GM18505 (cell line): ENCODE data around the gene ANKDD1A.

Experiments used
- ATAC-seq: cut with Tn5 transposase; IDR thresholded peaks from one replicate; pipeline ENCODE4 v1.9.1; 2021; ENCODE audit not compliant: unreplicated experiment
- POLR2A ChIP-seq: IDR thresholded peaks from 4 replicates; pipeline ENCODE4 v1.6.1; 2011; ENCODE audit warnings: borderline replicate concordance; ENCODE audit not compliant: insufficient read depth, insufficient read length; ENCODE audit errors: extremely low read depth

The ANKDD1A gene

DNA sequence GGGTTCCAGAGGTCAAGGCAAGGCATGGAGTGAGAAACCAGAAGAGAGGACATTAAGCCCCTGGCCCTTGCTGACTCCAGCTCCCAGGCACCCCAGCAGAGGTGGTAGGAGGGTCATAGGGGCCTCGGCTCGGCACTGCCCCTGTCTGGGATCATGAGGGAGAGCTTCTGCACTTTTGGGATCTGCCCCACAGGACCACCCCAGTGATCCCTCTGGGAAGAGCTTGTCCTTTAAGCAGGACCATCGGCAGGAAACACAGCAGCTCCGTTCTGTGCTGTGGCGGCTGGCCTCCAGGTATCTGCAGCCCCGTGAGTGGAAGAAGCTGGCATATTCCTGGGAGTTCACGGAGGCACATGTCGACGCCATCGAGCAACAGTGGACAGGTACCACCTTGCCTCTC is 35.5 kb downstream of the ANKDD1A start:
- ATAC-seq, result no peak
- no peak for TF ChIP-seq POLR2A

DNA sequence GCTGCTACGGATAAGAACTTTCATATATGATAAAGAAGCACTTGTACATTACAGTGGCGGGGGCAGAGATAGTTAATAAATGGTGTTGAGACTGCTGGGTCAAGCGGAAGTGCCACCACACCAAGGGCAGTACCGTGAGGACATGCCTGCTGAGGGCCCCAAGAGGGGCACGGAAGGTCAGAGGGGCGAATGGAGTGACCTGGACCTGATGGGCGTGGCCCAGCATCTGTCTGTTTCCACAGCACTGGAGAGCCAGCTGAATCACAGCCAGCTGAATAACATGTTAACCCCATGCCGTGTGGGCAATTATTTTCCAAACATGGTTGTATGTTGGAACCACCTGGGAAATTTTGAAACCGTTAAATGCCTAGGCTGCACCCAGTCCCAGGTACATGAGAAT is 37.2 kb downstream of the ANKDD1A start:
- ATAC-seq, result no peak
- no peak for TF ChIP-seq POLR2A

DNA sequence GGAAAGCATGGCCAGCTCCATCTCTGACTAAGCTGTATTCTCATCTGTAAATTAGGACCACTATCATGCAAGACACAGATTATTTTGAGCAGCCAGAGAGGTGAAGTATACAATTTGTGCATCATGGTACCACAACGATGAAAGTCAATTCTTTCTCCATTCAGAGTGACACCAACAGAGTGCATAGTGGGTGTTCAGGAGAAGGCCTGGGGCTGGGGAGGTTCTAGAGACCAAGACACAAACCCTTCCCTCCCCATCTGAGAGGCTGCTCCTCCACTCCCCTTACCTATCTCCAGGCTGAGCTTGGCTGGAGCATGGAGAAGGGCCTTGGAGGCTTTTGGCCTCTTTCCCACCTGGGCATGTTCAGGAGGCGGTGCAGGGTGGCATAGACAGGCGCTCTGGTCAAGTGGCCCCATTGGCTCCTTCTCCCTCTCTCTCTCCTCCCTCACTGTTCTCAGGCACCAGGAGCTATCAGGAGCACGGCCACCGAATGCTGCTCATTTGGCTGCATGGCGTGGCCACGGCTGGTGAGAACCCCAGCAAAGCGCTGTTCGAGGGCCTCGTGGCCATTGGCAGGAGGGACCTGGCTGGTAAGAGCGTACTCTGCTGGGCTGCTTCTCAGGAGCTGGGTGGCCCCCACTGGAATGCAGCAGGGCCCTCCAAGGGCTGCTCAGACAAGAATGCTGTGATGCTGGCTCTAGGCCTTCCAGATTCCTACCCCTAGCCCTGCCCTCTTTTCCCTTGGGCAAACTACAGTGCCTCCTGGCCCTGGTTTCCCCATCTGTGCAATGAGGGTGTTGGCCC is 37.9 kb downstream of the ANKDD1A start:
- no peak for TF ChIP-seq POLR2A
- ATAC-seq, result no peak

DNA sequence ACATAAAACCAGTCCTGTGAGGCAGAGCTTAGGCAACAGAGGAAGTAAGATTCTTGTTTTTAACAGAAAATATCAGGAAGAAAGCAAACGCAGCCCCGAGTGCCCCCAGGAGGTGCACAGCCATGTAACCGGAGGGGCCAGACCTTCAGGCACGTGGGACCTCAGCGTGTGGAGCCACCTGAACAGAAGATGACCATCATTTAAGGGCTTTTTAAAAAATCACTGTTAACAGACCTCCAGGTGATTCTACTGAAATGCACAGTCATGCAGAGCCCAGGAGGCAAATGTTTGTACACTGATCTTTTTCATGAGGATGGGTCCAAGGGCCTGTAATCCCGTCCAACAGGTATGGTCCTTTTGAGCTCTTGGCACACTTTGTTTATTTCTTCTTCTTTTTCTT is 39.2 kb downstream of the ANKDD1A start:
- TF ChIP-seq POLR2A, result no peak
- no peak for ATAC-seq

DNA sequence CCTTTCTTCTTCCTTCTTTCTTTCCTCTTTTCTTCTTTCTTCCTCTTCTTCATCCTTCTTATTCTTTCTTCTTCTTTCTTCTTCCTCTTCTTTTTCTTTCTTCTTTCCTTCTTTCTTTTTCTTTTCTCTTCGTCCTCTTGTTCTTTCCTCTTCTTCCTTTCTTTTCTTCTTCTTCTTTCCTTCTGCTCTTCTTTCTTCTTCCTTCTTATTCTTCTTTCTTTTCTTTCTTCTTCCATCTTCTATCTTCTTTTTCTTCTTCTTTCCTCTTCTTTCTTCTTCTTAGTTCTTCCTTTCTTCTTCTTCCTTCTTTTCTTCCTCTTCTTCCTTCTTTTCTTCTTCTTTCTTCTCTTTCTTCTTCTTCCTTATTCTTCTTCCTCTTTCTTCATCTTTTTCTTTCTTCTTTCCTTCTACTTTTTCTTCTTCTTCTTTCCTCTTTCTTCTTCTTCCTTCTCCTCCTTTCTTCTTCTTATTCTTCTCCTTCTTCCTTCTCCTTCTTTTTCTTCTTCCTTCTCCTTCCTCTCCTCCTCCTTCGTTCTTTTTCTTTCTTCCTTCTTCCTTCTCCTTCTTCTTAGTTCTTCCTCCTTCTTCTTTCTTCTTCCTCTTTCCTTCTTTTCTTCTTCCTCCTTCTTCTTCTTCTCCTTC is 40.2 kb downstream of the ANKDD1A start:
- ATAC-seq, result no peak
- TF ChIP-seq POLR2A, result no peak

DNA sequence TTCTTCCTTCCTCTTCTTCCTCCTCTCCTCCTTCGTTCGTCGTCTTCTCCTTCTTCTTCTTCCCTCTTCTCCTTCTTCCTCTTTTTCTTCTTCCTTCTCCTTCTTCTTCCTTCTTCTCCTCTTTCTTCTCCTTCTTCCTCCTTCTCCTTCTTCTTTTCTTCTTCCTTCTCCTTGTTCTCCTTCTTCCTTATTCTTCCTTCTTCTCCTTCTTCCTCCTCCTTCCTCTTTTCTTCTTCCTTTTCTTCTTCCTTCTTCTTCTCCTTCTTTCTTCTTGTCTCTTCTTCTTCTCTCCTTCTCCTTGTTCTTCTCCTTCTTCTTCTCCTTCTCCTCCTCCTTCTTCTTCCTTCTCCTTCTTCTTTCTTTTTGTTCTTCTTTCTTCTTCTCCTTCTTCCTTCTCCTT is 42.7 kb downstream of the ANKDD1A start:
- no peak for TF ChIP-seq POLR2A
- no peak for ATAC-seq

DNA sequence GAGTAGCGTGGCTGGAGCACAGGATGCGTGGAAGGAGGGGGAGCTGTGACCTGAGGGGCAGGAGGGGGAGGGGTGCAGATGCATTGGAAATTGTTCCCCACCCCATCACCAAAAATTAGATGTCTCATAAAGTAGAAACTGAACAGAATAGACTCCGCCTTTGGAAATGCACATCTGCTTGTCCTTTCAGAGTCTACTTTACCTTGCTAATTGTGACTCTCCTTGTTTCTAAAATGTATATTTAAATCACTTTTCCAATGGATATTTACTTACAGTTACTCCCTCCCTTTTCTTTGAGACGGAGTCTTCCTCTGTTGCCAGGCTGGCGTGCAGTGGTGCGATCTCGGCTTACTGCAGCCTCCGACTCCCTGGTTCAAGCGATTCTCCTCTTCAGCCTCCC is 47.4 kb downstream of the ANKDD1A start:
- TF ChIP-seq POLR2A, result no peak
- ATAC-seq, result no peak

DNA sequence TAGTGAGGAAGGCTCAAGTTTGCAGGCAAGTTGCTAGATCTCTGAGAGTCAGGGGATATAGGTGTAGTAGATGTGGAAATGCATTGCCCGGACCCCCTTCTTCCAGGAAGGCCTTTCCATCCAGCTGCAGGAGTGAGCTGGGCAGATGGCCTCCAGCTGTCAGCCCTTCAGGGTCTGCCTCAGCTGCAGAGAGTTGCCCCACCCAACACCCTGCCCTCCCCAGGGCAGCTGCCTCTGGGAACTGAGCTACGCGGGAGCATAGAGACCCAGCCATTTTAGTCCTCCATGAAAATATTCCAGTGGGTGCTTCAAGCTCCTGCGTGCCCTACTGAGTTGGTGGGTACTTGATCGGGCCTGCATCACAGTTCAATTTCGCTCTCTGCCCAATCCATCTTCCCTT is 48.5 kb downstream of the ANKDD1A start:
- TF ChIP-seq POLR2A, result no peak
- no peak for ATAC-seq

DNA sequence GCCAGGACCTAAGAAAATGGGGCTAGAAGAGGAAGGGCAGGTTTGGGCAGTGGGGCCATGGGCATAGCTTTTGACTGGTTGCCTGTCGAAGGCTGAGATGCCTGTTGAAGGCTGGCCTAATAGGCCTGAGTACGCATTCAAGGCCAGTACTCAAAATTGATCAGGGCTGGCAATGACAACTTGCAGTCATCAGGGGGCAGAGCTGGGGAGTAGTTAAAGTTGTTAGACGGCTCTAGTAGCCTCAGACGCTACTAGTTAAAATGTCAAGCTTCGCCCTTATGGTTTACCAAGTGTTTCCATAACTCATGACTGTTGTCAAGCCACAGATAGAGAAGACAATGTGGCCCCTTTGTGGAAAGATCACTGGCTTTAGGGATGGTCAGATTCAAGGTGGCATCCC is 49.3 kb downstream of the ANKDD1A start:
- ATAC-seq, result no peak
- no peak for TF ChIP-seq POLR2A

DNA sequence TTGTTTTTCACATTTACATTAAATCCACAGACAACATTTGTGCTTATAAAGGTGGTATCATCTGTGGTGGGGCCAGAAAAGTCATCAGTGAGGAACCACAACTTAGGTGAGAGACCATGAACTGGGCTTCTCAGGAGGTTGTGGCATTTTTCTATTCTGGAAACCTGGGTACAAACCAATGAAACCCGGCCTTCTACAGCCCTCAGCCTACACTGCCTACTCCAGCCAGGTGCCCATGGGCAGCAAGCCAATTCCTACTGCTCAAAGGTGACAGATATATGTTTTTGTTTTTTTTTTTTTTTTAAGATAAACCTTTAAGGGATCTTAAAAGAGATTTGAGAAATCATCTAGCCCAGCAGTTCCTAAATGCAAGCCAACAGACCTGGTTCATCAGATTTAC is 57.7 kb downstream of the ANKDD1A start:
- no peak for ATAC-seq
- TF ChIP-seq POLR2A, result no peak

DNA sequence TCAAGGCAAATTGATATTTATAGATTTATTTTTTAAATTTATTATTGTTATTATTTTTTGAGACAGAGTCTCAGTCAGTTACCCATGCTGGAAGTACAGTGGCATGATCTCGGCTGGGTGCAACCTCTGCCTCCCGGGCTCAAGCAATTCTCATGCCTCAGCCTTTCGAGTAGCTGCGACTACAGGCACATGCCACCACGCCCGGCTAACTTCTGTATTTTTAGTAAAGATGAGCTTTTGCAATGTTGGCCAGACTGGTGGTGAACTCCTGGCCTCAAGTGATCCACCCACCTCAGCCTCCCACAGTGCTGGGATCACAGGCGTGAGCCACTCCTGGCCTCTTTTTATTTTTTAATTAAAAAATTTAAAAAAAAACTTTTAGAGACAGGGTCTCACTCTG is 59.0 kb downstream of the ANKDD1A start:
- no peak for TF ChIP-seq POLR2A
- no peak for ATAC-seq

DNA sequence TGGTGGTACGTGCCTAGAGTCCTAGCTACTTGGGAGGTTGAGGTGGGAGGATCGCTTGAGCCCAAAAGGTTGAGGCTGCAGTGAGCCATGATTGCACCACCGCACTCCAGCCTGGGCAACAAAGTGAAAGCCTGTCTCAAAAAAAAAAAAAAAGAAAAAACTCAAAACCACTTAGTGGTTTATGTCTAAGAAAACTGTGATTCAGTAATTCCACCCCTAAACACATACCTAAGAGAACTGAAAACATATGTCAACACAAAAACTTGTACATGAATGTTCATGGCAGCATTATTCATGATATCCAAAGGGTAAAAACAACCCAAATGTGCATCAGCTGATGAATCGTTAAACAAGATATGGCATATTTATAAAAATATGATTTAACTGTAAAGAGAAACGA is 63.7 kb downstream of the ANKDD1A start:
- ATAC-seq, result no peak
- TF ChIP-seq POLR2A, result no peak

DNA sequence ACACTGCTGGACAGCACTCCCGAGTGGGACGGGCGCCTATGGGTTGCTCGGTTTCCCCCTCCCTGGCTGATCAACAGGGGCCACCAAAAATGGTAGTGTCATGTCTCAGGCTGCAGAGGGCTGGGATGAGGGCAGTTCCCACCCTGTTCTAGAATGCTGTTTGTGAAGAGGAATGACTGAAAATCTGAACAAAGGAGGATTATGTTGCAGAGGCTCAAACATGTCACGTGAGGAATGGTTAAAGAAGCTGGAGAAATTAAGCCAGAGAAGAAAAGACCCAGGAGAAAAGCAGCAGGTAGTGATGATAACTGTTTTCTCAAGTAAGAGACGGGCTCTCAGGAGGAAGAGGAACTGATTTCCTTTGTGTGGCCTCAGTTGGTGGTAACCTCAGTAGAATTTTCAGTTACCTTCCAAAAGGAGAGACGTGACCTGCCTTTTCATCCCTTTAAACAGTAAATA is 67.6 kb downstream of the ANKDD1A start:
- ATAC-seq, result no peak
- TF ChIP-seq POLR2A, result no peak

DNA sequence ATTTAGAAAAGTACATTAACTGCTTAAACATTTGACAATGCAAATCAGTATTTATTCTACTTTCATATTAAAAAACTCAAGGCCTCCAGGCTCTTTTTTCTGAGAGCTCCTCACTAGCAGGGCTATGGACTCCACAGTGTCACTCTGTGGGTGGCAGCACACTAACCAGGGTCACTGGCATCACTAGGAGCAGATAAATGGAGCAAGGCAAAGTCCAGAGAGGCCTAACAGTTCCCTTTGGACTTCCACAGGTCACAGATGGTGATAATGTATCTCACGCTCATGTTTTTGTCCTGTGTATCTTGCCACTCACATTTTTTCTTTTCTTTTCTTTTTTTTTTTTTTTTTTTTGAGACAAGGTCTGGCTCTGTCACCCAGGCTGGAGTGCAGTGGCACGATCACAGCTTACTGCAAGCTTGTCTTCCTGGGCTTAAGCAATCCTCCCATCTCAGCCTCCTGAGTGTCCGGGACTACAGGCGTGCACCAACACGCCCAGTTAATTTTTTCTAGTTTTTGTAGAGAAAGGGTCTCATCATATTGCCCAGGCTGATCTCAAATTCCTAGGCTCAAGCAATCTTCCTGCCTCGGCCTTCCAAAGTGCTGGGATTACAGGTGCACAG is 70.2 kb downstream of the ANKDD1A start:
- no peak for TF ChIP-seq POLR2A
- ATAC-seq, result no peak
